Measurements from ENCODE around the gene TPM2. TPM values are rescaled to one million over a fixed set of nuclear protein-coding genes. Genes with fewer than 3 reads are reported as not detected.
A peak's percentile ranks its signal among the peaks of the same experiment; 100 is the strongest.

TPM2 gene
- polyA plus RNA-seq (ENCODE audit: insufficient read length in 12 of 12), result over 10,000 TPM in 1 of 12 donors, 1,000 to 10,000 TPM in 11; 1,434 to 10,856 (median 6,506) TPM
- long read RNA-seq, donor 1, transcript TPM2-203 (9 exons, 1,183 nt), result major isoform, 300 of 995 reads
- long read RNA-seq, donor 1, partial matches to known transcripts, result 642 of 995 reads
- long read RNA-seq, donor 1, other reads (novel, unspliced or antisense), result 48 of 995 reads
- long read RNA-seq, donor 2, transcript TPM2-211 (9 exons, 1,392 nt), result major isoform, 1,745 of 8,911 reads
- long read RNA-seq, donor 2, transcript TPM2-206 (2 exons, 699 nt), result minor isoform, 17 of 8,911 reads
- long read RNA-seq, donor 2, transcript TPM2-201 (9 exons, 1,018 nt), result minor isoform, 10 of 8,911 reads
- long read RNA-seq, donor 2, transcript TPM2-208 (5 exons, 518 nt), result minor isoform, 64 of 8,911 reads
- long read RNA-seq, donor 2, partial matches to known transcripts, result 5,612 of 8,911 reads
- long read RNA-seq, donor 2, other reads (novel, unspliced or antisense), result 1,453 of 8,911 reads
- long read RNA-seq, donor 3, transcript TPM2-201 (9 exons, 1,018 nt), result minor isoform, 13 of 3,704 reads
- long read RNA-seq, donor 3, transcript TPM2-211 (9 exons, 1,392 nt), result major isoform, 972 of 3,704 reads
- long read RNA-seq, donor 3, transcript TPM2-203 (9 exons, 1,183 nt), result minor isoform, 8 of 3,704 reads
- long read RNA-seq, donor 3, transcript TPM2-208 (5 exons, 518 nt), result minor isoform, 21 of 3,704 reads
- long read RNA-seq, donor 3, partial matches to known transcripts, result 2,245 of 3,704 reads
- long read RNA-seq, donor 3, other reads (novel, unspliced or antisense), result 442 of 3,704 reads
- long read RNA-seq, donor 4, transcript TPM2-201 (9 exons, 1,018 nt), result minor isoform, 5 of 4,055 reads
- long read RNA-seq, donor 4, transcript TPM2-206 (2 exons, 699 nt), result minor isoform, 7 of 4,055 reads
- long read RNA-seq, donor 4, transcript TPM2-211 (9 exons, 1,392 nt), result major isoform, 927 of 4,055 reads
- long read RNA-seq, donor 4, transcript TPM2-208 (5 exons, 518 nt), result minor isoform, 30 of 4,055 reads
- long read RNA-seq, donor 4, partial matches to known transcripts, result 2,654 of 4,055 reads
- long read RNA-seq, donor 4, other reads (novel, unspliced or antisense), result 427 of 4,055 reads
- long read RNA-seq, donor 5, result 0 reads
- long read RNA-seq, donor 6, transcript TPM2-201 (9 exons, 1,018 nt), result minor isoform, 8 of 4,271 reads
- long read RNA-seq, donor 6, transcript TPM2-211 (9 exons, 1,392 nt), result major isoform, 853 of 4,271 reads
- long read RNA-seq, donor 6, transcript TPM2-206 (2 exons, 699 nt), result minor isoform, 6 of 4,271 reads
- long read RNA-seq, donor 6, transcript TPM2-208 (5 exons, 518 nt), result minor isoform, 36 of 4,271 reads
- long read RNA-seq, donor 6, partial matches to known transcripts, result 2,836 of 4,271 reads
- long read RNA-seq, donor 6, other reads (novel, unspliced or antisense), result 528 of 4,271 reads
- long read RNA-seq, donor 7, transcript TPM2-203 (9 exons, 1,183 nt), result minor isoform, 6 of 3,361 reads
- long read RNA-seq, donor 7, transcript TPM2-208 (5 exons, 518 nt), result minor isoform, 29 of 3,361 reads
- long read RNA-seq, donor 7, transcript TPM2-211 (9 exons, 1,392 nt), result major isoform, 874 of 3,361 reads
- long read RNA-seq, donor 7, partial matches to known transcripts, result 2,122 of 3,361 reads
- long read RNA-seq, donor 7, other reads (novel, unspliced or antisense), result 326 of 3,361 reads
- long read RNA-seq, donor 8, transcript TPM2-211 (9 exons, 1,392 nt), result major isoform, 2,509 of 6,117 reads
- long read RNA-seq, donor 8, transcript TPM2-203 (9 exons, 1,183 nt), result minor isoform, 11 of 6,117 reads
- long read RNA-seq, donor 8, transcript TPM2-208 (5 exons, 518 nt), result minor isoform, 27 of 6,117 reads
- long read RNA-seq, donor 8, transcript TPM2-206 (2 exons, 699 nt), result minor isoform, 7 of 6,117 reads
- long read RNA-seq, donor 8, partial matches to known transcripts, result 2,924 of 6,117 reads
- long read RNA-seq, donor 8, other reads (novel, unspliced or antisense), result 630 of 6,117 reads
- long read RNA-seq, donor 9, transcript TPM2-211 (9 exons, 1,392 nt), result major isoform, 928 of 2,506 reads
- long read RNA-seq, donor 9, transcript TPM2-208 (5 exons, 518 nt), result minor isoform, 24 of 2,506 reads
- long read RNA-seq, donor 9, transcript TPM2-201 (9 exons, 1,018 nt), result minor isoform, 7 of 2,506 reads
- long read RNA-seq, donor 9, transcript TPM2-203 (9 exons, 1,183 nt), result minor isoform, 14 of 2,506 reads
- long read RNA-seq, donor 9, partial matches to known transcripts, result 1,226 of 2,506 reads
- long read RNA-seq, donor 9, other reads (novel, unspliced or antisense), result 302 of 2,506 reads
- long read RNA-seq, donor 10, transcript TPM2-211 (9 exons, 1,392 nt), result major isoform, 2,618 of 7,160 reads
- long read RNA-seq, donor 10, transcript TPM2-201 (9 exons, 1,018 nt), result minor isoform, 5 of 7,160 reads
- long read RNA-seq, donor 10, transcript TPM2-208 (5 exons, 518 nt), result minor isoform, 30 of 7,160 reads
- long read RNA-seq, donor 10, transcript TPM2-203 (9 exons, 1,183 nt), result minor isoform, 8 of 7,160 reads
- long read RNA-seq, donor 10, partial matches to known transcripts, result 3,173 of 7,160 reads
- long read RNA-seq, donor 10, other reads (novel, unspliced or antisense), result 1,323 of 7,160 reads
- long read RNA-seq, donor 11, transcript TPM2-208 (5 exons, 518 nt), result minor isoform, 43 of 5,169 reads
- long read RNA-seq, donor 11, transcript TPM2-201 (9 exons, 1,018 nt), result minor isoform, 13 of 5,169 reads
- long read RNA-seq, donor 11, transcript TPM2-203 (9 exons, 1,183 nt), result minor isoform, 12 of 5,169 reads
- long read RNA-seq, donor 11, transcript TPM2-211 (9 exons, 1,392 nt), result major isoform, 1,520 of 5,169 reads
- long read RNA-seq, donor 11, partial matches to known transcripts, result 2,608 of 5,169 reads
- long read RNA-seq, donor 11, other reads (novel, unspliced or antisense), result 965 of 5,169 reads

DNA sequence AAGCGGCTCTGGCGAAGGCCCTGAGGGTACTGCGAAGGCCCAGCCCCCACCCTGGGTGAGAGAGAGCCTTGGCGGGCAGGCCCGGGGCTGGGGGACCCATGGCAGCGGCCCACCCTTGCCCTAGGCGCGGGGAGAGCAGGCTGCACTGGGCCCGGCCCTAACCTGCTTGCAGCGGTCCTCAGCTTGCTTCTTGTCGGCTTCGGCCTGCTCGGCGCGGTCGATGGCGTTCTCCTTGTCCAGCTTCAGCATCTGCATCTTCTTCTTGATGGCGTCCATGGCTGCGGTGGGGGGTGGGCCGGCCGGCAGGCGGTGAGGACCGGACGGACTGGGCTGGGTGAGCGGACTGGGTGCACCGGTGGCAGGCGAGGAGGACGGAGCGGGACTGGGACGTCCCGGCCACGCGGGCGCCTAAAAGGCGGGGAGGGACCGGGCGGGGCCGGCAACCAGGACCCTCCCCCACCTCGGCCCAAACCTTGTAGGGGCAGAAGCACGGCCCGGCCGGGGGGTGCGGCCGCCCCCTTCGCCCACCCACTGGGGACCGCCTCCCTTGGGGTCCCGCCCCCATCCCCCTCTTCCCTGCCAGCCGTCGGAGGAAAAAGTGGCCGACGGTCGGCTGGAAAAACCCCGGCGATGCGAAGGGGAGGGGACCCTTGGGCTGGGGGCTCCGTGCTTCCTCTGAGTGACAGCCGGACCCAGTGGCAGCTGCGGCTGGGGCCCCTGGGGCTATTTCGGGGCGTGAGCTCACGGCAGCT lies at the start of gene TPM2:
Gene TPM2, minus strand, starts transcription at position 384 of the 752 bp plus-strand sequence. Its CDS starts 108 bp downstream, at position 276.
- peak; percentile 70 for DNase-seq

DNA sequence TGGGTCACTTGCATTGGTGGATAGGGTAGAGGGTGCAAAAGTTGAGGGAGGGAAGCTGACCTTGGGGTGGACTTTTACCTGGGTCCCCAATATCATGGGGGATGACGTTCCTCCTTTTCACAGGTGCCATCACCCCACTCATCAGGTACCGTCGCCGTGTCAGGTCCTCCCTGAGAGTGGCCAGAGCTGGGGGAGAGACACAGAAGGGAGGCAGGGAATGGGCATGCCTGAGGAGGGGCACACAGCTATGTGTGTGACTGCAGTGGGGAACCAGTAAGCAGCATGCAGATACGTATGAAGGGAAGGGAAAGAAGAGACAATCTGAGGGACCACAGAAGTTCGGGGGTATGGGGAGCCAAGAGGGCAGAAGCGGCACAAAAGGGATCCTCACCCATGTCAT lies 49.2 kb upstream of the TPM2 start:
- no peak for DNase-seq

GRCh38 chr9:35738186-35738585 lies 48.5 kb upstream of the TPM2 start:
- DNase-seq, result no peak

- DNase-seq, result no peak
Measured at GRCh38 chr9:35737143-35737542, 47.4 kb upstream of the TPM2 start.

- no peak for DNase-seq
Measured at GRCh38 chr9:35736201-35736633, 46.5 kb upstream of the TPM2 start.

DNA sequence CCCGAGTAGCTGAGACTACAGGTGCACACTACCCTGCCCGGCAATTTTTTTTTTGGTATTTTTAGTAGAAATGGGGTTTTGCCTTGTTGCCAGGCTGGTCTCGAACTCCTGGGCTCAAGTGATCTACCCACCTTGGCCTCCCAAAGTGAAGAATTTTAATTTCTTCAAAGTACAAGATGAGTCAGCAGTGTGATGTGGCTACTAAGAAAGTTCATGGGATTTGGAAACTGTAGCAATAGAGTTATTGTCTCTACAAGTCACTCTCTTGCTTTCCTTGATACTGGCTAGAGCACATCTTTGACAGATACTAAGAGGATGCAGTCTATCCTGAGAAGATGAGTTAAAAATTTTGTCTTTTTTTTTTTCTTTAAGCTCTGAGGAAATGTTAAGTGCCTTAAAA lies 44.4 kb upstream of the TPM2 start:
- no peak for DNase-seq

- DNase-seq, result no peak
Measured at GRCh38 chr9:35732800-35733541, 43.2 kb upstream of the TPM2 start.

- peak; percentile 97 for DNase-seq
Measured at GRCh38 chr9:35732185-35732799, 42.6 kb upstream of the TPM2 start, which contains the start of the genes CREB3 and TLN1. CREB3 (plus strand) TSS chr9:35732666; CDS start chr9:35732773, 107 bp downstream. TLN1 (minus strand) TSS chr9:35732195; CDS start chr9:35725694, 6,501 bp downstream.

GRCh38 chr9:35731415-35732184 lies 41.9 kb upstream of the TPM2 start:
- no peak for DNase-seq

DNA sequence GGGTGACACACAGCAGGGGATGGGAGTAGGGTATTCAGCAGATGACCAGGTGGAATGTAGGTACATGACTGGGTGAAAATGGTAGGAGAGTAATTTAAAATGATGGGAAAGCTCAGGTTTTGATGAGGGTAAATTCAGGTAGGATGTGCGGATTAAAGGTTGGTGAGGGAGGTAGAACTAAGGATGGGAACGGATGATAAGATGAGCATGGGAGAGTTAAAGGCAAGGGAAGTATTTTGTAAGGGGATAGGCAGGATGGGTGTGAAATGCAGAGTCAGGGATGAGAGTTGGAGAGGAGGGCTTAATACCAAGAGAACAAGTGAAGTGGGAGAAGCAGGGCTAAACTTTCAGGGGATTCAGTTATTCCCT lies 40.7 kb upstream of the TPM2 start:
- no peak for DNase-seq

DNA sequence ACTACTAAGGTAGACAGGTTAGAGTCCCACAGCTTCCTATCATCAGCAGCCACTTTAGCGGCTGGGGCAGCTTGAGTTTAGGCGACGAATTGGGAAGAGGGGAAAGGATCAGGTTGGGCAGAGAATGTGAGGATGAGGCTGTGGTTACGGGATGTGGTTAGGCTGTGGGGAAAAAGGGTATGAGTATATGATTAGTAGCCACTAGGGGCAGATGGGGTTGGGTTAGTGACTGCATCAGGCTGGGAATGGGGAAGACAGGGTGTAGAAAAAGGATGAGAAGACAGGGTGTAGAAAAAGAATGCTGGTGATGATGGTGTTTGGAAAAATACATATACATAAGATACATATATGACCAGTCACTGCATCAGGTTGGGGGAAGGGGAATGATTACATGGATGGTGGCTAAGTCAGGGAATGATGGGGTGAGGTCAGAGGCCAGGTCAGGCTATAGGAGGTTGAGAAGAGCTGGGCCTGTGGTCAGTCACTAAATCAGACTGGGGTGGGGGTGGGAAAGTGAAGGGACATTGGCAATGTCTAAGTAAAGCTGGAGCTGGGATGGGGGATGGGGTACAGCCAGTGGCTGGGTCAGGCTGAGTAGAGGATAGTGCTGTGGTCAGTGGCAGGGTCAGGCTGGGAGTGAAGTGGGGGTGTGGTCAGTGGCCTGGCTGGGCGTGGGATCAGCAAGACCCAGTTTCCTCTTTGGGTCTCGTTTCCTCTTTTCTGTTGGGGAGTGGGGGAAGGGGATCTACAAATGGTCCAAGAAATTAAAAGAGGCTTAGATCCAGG lies 40.2 kb upstream of the TPM2 start:
- no peak for DNase-seq

DNA sequence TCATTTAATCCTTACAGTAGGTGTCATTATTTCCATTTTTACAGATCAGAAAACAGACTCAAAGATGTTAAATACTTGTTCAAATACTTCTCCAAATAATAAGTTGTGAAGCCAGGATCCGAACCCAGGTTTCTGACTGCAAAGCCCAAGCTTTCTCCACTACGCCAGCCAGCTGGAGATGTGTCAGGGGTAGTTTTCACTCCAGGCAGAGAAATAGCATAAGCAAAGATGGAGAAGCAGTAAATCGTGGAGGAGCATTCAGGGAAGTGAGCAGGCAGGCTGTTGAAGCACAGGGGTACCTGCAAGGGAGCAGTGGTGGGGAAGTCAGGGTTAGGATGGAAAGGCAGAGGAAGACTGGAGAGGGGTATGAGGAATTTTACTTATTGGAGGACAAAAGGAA lies 39.4 kb upstream of the TPM2 start:
- DNase-seq, result no peak

- no peak for DNase-seq
Measured at GRCh38 chr9:35728041-35728971, 38.6 kb upstream of the TPM2 start.

All from muscle of arm (tissue), 14 donors.